Body of pancreas (tissue), 4 donors: ENCODE results near the gene BACH2. TPM values are rescaled to one million over a fixed set of nuclear protein-coding genes. Genes with fewer than 3 reads are reported as not detected.

ENCODE experiments used
- ATAC-seq: fragments of 150-250 bp; one replicate; pipeline ENCODE4 v1.9.1; 2016
- DNase-seq, 4 donors: peaks; one replicate each; pipeline ENCODE4 v3.0.0-alpha.2; 2019
- H3K27ac ChIP-seq, 4 donors: fragments of 200-600 bp; sonication (generic); 1 replicate in 3 of 4; 2 replicates in 1 of 4; pipeline versions ENCODE4 v1.5.1 to v1.6.1; 2016 to 2019; ENCODE audit warnings: mild to moderate bottlenecking in 1 of 4, mixed read lengths in 1 of 4, moderate library complexity in 1 of 4
- H3K27me3 ChIP-seq, 2 donors: fragments of 200-600 bp; sonication (generic); one replicate each; pipeline ENCODE4 v1.6.0; 2016; ENCODE audit warnings: mild to moderate bottlenecking in 1 of 2
- H3K36me3 ChIP-seq, 2 donors: fragments of 200-600 bp; sonication (generic); replicated peaks in 1 of 2; 2 replicates each; pipeline ENCODE4 v1.5.1; 2016; ENCODE audit warnings: low read depth in 2 of 2; ENCODE audit not compliant: insufficient read depth in 1 of 2
- H3K4me1 ChIP-seq: fragments of 200-600 bp; sonication (generic); one replicate; pipeline ENCODE4 v1.6.0; 2016
- H3K4me3 ChIP-seq, 2 donors: fragments of 200-600 bp; sonication (generic); 1 replicate in 1 of 2; 2 replicates in 1 of 2; pipeline ENCODE4 v1.5.1; 2016 to 2019
- H3K9me3 ChIP-seq, 3 donors: fragments of 200-600 bp; sonication (generic); 1 replicate in 2 of 3; 2 replicates in 1 of 3; pipeline ENCODE4 v1.5.1; 2016
- POLR2A ChIP-seq, 3 donors: fragments of 450-650 bp; IDR thresholded peaks; one replicate each; pipeline ENCODE4 v1.6.1; 2016; ENCODE audit warnings: antibody characterized with exemption in 3 of 3, mild to moderate bottlenecking in 2 of 3
- WGBS, 2 donors: methylation state at CpG; one replicate each; pipeline ENCODE4 v1.1.5; 2017; 5-methylcytosine and 5-hydroxymethylcytosine counted together
- intact Hi-C: fragments of 100-400 bp; cut with DNase I; formaldehyde crosslinking; loops from one replicate; pipeline ENCODE4 v1.15.1; 2023
- total RNA-seq, 2 donors: library from RNA; depleted of rRNA; stranded (reverse); fragments of >200 nt; gene quantifications; one replicate each; pipeline ENCODE4 v1.1.0, GENCODE V29; 2016
- TF ChIP-seq, protein P1 (sequence below), 7 experiments: fragments of 450-650 bp in 4 of 7; fragments of 200-600 bp in 3 of 7; sonication (generic) in 3 of 7; IDR thresholded peaks; one replicate each; pipeline ENCODE4 v1.5.1; 2016 to 2019; ENCODE audit warnings: antibody characterized with exemption in 7 of 7

The BACH2 gene
- total RNA-seq, 2 donors from 2014 or later, result 2.1 to 3.3 TPM

DNA sequence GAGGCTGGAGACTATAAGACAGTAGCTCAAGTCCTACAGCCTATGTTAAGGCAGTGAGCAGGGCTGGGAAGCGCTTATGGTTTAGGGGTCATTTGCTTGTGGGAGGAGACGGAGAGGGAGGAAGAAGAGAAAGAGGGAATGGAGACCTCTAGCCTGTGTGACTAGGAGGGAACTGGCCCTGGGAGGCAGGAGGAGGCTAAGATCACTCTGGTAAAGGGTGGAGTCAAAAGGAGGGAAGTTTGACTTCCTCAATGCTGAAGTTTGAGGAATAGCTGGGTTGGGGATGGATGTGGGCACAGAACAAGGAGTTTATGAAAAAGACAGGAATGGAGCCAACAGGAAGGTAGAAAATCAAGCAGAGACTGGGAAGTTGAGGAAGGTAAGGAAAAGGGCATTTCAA is 6.4 kb upstream of the BACH2 start:
- intact Hi-C loops, result no loop called here
- Histone ChIP-seq H3K27ac (no peak overlapping the region), H3K36me3 (no peaks in the 10 kb centered on the region), H3K4me3 (no peak overlapping the region), H3K27me3 (no peaks in the 10 kb centered on the region), H3K9me3 (no peaks in the 10 kb centered on the region), H3K4me1 (no peaks in the 10 kb centered on the region)
- no peak for DNase-seq
- no peak for TF ChIP-seq POLR2A (IDR thresholded peaks at IDR 0.05)
- TF ChIP-seq, protein P1, sequence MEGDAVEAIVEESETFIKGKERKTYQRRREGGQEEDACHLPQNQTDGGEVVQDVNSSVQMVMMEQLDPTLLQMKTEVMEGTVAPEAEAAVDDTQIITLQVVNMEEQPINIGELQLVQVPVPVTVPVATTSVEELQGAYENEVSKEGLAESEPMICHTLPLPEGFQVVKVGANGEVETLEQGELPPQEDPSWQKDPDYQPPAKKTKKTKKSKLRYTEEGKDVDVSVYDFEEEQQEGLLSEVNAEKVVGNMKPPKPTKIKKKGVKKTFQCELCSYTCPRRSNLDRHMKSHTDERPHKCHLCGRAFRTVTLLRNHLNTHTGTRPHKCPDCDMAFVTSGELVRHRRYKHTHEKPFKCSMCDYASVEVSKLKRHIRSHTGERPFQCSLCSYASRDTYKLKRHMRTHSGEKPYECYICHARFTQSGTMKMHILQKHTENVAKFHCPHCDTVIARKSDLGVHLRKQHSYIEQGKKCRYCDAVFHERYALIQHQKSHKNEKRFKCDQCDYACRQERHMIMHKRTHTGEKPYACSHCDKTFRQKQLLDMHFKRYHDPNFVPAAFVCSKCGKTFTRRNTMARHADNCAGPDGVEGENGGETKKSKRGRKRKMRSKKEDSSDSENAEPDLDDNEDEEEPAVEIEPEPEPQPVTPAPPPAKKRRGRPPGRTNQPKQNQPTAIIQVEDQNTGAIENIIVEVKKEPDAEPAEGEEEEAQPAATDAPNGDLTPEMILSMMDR (IDR thresholded peaks at IDR 0.05), result no peak
- WGBS, 2 donors, result 68 to 81% methylated on average over 2 of the region's 2 CpGs
- ATAC-seq, result no peak

DNA sequence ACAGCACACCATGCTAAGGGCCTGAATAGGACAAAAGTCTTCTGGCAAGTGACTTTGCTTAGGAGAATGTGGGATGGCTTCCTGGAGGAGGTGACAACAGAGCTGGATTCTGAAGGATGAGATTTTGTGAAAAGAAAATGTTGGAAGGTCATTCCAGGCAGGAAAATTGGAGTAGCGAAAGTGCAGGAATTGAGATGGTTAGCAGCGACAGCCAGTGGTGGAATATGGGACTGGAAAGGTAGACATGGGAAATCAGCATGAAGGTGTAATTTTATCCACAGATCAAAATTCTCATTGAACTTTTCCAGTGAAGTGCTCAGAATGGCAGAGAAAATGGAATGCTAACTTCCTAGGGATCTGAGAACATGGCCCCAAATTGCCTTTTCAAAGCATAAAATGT is 5.7 kb upstream of the BACH2 start:
- intact Hi-C loops, result no loop called here
- ATAC-seq (no peak), DNase-seq (no peak)
- Histone ChIP-seq H3K4me3 (no peak overlapping the region), H3K27ac (no peak overlapping the region), H3K9me3 (no peaks in the 10 kb centered on the region), H3K4me1 (no peaks in the 10 kb centered on the region), H3K36me3 (no peaks in the 10 kb centered on the region), H3K27me3 (no peaks in the 10 kb centered on the region)
- WGBS, 2 donors, result 78 to 80% methylated on average over 2 of the region's 2 CpGs
- TF ChIP-seq POLR2A (IDR thresholded peaks at IDR 0.05), result no peak
- TF ChIP-seq, protein P1 (IDR thresholded peaks at IDR 0.05), result peak in 4 of 7 experiments; percentile 38 to 48 (median 44)

GRCh38 chr6:90301816-90302215 is 5.2 kb upstream of the BACH2 start:
- no peak overlapping the region for H3K4me3 ChIP-seq
- intact Hi-C loops, result no loop called here
- H3K27me3 ChIP-seq, result no peaks in the 10 kb centered on the region
- no peak for ATAC-seq
- no peaks in the 10 kb centered on the region for H3K9me3 ChIP-seq
- no peak overlapping the region for H3K27ac ChIP-seq
- H3K4me1 ChIP-seq, result no peaks in the 10 kb centered on the region
- 43 to 63% methylated on average over 1 of the region's 1 CpG for WGBS, 2 donors
- no peaks in the 10 kb centered on the region for H3K36me3 ChIP-seq
- no peak for DNase-seq
- no peak for TF ChIP-seq POLR2A (IDR thresholded peaks at IDR 0.05)
- TF ChIP-seq, protein P1 (IDR thresholded peaks at IDR 0.05), result no peak

GRCh38 chr6:90298459-90299053 is 1.9 kb upstream of the BACH2 start:
- no peak for TF ChIP-seq POLR2A (IDR thresholded peaks at IDR 0.05)
- TF ChIP-seq, protein P1 (IDR thresholded peaks at IDR 0.05), result no peak
- ATAC-seq (no peak), DNase-seq (no peak)
- H3K4me1 ChIP-seq, result peaks cover 10% of the 10 kb centered on the region
- no peaks in the 10 kb centered on the region for H3K36me3 ChIP-seq
- WGBS, 2 donors, result 71 to 77% methylated on average over 7 of the region's 7 CpGs
- no peaks in the 10 kb centered on the region for H3K27me3 ChIP-seq
- H3K4me3 ChIP-seq, result no peak overlapping the region
- H3K27ac ChIP-seq, result no peak overlapping the region
- intact Hi-C loops, result no loop called here
- no peaks in the 10 kb centered on the region for H3K9me3 ChIP-seq

GRCh38 chr6:90297867-90298381 is 1.3 kb upstream of the BACH2 start:
- ATAC-seq, result no peak
- DNase-seq, result no peak
- WGBS, 2 donors, result 73 to 79% methylated on average over 9 of the region's 9 CpGs
- no peaks in the 10 kb centered on the region for H3K27me3 ChIP-seq
- H3K9me3 ChIP-seq, result no peaks in the 10 kb centered on the region
- intact Hi-C loops, result no loop called here
- no peaks in the 10 kb centered on the region for H3K36me3 ChIP-seq
- TF ChIP-seq POLR2A (IDR thresholded peaks at IDR 0.05), result no peak
- TF ChIP-seq, protein P1 (IDR thresholded peaks at IDR 0.05), result no peak
- peaks cover 10% of the 10 kb centered on the region for H3K4me1 ChIP-seq
- no peak overlapping the region for H3K4me3 ChIP-seq
- peak overlapping the region in 1 of 4 donors; percentile 74 for H3K27ac ChIP-seq
